Stimulated activated CD4-positive, alpha-beta T cell treated with anti-CD3 and anti-CD28 coated beads, Interleukin-2, amount 100 ng/mL, for 24 hours (primary cell): Measurements from ENCODE around the gene IPCEF1.

Experiments
- DNase-seq, 2 donors: peaks; one replicate each; pipeline ENCODE4 v3.0.0-alpha.2; 2020

The IPCEF1 gene

GRCh38 chr6:154289818-154290508 is 66.6 kb downstream of the IPCEF1 start:
- no peak for DNase-seq

- no peak for DNase-seq
These were observed 70.8 kb downstream of the IPCEF1 start for GRCh38 chr6:154285826-154286225.

GRCh38 chr6:154284313-154284853 is 72.2 kb downstream of the IPCEF1 start:
- DNase-seq: no peak

- DNase-seq: no peak
These were observed 76.1 kb downstream of the IPCEF1 start for GRCh38 chr6:154280521-154280920.

- DNase-seq: peak; percentile 26 to 39
These were observed 79.0 kb downstream of the IPCEF1 start for GRCh38 chr6:154277629-154278017.

GRCh38 chr6:154276810-154277628 is 79.6 kb downstream of the IPCEF1 start:
- DNase-seq: no peak

- DNase-seq: no peak
These were observed 82.4 kb downstream of the IPCEF1 start for GRCh38 chr6:154274168-154274567.

GRCh38 chr6:154268486-154268885 is 88.1 kb downstream of the IPCEF1 start:
- DNase-seq: no peak

- no peak for DNase-seq
These were observed 89.0 kb downstream of the IPCEF1 start for GRCh38 chr6:154267508-154268106.

- no peak for DNase-seq
These were observed 90.0 kb downstream of the IPCEF1 start for GRCh38 chr6:154266560-154267099.

GRCh38 chr6:154261688-154262397 is 94.8 kb downstream of the IPCEF1 start:
- no peak for DNase-seq

- no peak for DNase-seq
These were observed 98.4 kb downstream of the IPCEF1 start for GRCh38 chr6:154258064-154258757.

GRCh38 chr6:154257067-154257466 is 99.5 kb downstream of the IPCEF1 start:
- DNase-seq: no peak

GRCh38 chr6:154252678-154253077 is 103.9 kb downstream of the IPCEF1 start:
- DNase-seq: no peak

GRCh38 chr6:154251116-154251515 is 105.5 kb downstream of the IPCEF1 start:
- no peak for DNase-seq

GRCh38 chr6:154249499-154250298 is 106.9 kb downstream of the IPCEF1 start:
- DNase-seq: no peak

- DNase-seq: no peak
These were observed 109.3 kb downstream of the IPCEF1 start for GRCh38 chr6:154247119-154247861.

GRCh38 chr6:154246723-154247118 is 109.9 kb downstream of the IPCEF1 start:
- no peak for DNase-seq

GRCh38 chr6:154245506-154245905 is 111.1 kb downstream of the IPCEF1 start:
- DNase-seq: no peak
